Right ventricle myocardium inferior (tissue), 1 donor: ENCODE results near the gene TUBG1. TPM values are rescaled to one million over a fixed set of nuclear protein-coding genes. Genes with fewer than 3 reads are reported as not detected.
"Not testable (repeated sequence)": the region's sequence is repeated elsewhere in the genome, so short reads cannot be mapped to it uniquely, and the experiment has no call there.

Source experiments
- ATAC-seq: fragments of 200-7000 bp; cut with Tn5 transposase; one replicate; pipeline ENCODE4 v1.9.1; 2020; ENCODE audit warnings: mild to moderate bottlenecking, moderate library complexity
- DNase-seq: peaks from one replicate; pipeline ENCODE4 v3.0.0; 2021; ENCODE audit errors: missing footprints
- intact Hi-C: fragments of 100-400 bp; cut with DNase I; formaldehyde crosslinking; loops from one replicate; pipeline ENCODE4 v1.11.0; 2022
- total RNA-seq: library from RNA; stranded (reverse); fragmentation: NEBNext Ultra II Directional; extraction: Animal tissue kit (Norgen Biotek cat#: 25700); gene quantifications from one replicate; pipeline ENCODE4 v1.2.1, GENCODE V29; 2021
- donor health status: DM: no; HTN: yes; CAD: no; lungs with severe emphysema.

TUBG1 gene
- total RNA-seq, 1 donor from 2014 or later: 54.3 TPM

DNA sequence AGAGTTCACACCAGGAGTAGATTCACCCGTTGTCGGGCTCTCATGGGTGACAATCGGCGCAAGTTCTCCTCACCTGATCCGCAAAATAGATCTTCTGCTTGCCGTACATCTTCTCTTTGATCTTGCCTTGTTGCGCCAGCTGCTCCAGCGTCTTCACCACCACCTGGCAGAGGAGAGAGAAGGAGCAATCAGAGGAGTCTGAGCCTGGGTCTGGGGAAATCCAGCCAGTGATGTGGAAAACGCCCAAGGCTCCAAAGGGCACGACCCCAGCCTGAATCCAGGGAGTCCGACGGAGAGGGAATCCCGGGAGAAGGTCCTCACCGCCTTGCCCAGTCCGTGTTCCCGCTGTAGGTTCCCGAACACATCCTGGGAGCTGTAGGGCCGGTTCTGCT is 32.3 kb upstream of the TUBG1 start:
- ATAC-seq (no peak), DNase-seq (no peak)
- intact Hi-C loops: loop anchor here (5.0 to 10.0 kb wide), 2 partner anchors 185 to 248 kb away; partner anchors contain the start of genes BECN1 and RAMP2

DNA sequence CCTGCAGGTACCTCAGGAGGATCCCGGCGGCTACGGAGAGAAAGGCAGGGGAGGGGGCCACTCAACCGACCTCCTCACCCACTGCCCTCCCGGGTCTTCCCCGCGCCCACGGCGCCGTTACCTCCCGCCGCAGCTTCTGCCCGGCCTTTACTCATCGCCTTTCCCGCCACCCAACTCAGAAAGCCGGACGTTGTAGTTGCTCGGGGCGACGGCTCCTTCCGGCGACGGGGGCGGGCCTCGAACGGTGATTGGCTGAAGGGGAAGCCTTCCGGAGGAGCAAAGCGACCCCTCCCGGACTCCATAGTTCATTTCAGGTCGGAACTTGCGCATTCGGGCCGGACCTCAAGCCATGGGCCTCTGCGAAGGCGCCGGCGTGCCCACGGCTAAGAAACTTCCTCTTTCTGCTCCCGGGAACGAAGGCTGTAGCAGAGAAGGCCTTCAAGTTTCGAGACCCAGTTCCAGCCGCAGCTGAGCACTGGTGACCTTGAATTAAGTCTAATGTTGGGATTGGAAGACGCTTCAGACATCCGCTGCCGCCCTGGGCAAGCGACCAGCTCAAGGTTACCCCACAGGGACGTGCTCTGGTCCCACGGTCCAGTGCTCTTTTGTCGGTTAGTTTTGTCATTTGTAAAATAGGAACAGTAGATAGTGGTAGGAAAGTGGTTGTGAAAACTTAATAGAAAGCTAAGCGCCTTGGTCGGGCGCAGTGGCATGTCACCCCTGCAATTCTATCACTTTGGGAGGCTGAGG is 31.8 kb upstream of the TUBG1 start, which contains the start of gene PSMC3IP:
PSMC3IP (minus strand) TSS at position 198 of the 750 bp plus-strand sequence; CDS start at position 155, 43 bp downstream.
- intact Hi-C loops: loop anchor here (2.0 to 10.0 kb wide), 3 partner anchors 101 to 247 kb away; partner anchors contain the start of genes BECN1 and RAMP2

GRCh38 chr17:42578282-42578869 is 31.1 kb upstream of the TUBG1 start:
- ATAC-seq (peak; percentile 78), DNase-seq (peak; percentile 84)
- intact Hi-C loops: loop anchor here (2.0 to 10.0 kb wide), 3 partner anchors 100 to 246 kb away; partner anchors contain the start of genes BECN1 and RAMP2

More for the DNA sequence above, 31.8 kb upstream of the TUBG1 start, which contains the start of gene PSMC3IP:
- ATAC-seq: peak; percentile 95
- DNase-seq: peak; percentile 97

GRCh38 chr17:42579794-42580551 is 29.5 kb upstream of the TUBG1 start:
- intact Hi-C loops: loop anchor here (2.0 to 10.0 kb wide), 3 partner anchors 99 to 245 kb away; partner anchors contain the start of genes BECN1 and RAMP2
- DNase-seq: no peak
- ATAC-seq: no peak

GRCh38 chr17:42581744-42582270 is 27.7 kb upstream of the TUBG1 start:
- DNase-seq (no peak), ATAC-seq (no peak)
- intact Hi-C loops: no loop called here

DNA sequence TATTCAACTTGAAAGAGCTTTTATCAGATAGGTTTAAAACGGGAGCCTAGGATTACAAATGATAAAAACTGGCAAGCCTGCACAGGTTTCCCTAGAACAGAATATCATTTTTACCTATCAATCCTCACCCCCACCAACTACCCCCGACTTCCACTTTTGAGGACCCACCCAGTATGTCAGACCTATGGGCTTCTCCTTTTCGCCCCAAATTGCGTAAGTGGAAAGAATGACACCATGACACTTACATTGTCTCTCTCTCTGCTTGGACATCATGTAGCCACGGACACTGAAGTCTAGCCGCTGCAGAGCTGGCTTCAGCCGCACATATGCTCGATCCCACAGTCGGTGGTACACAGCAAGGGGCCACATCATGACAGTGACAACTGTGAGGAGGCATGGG is 24.6 kb upstream of the TUBG1 start:
- intact Hi-C loops: no loop called here
- DNase-seq (no peak), ATAC-seq (no peak)

DNA sequence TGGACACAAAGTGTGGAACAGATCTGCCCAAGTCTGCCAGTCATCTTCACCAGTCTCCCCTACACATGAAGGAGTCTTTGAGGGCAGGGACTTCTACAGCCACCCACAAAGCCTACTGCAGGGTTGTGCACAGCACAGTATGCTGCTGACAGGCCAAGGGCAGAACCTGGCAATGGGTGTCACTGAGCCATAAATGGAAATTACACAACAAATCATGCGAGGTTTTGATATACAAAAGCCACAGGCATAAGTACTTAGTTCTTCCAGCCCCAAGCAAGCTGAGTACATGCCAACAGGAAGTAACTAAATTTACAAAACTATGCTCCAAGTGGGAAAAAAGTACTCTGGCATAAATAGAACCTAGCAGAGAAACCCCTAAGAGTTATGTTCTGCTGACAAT is 24.1 kb upstream of the TUBG1 start:
- intact Hi-C loops: no loop called here
- peak; percentile 59 for ATAC-seq
- DNase-seq: no peak

DNA sequence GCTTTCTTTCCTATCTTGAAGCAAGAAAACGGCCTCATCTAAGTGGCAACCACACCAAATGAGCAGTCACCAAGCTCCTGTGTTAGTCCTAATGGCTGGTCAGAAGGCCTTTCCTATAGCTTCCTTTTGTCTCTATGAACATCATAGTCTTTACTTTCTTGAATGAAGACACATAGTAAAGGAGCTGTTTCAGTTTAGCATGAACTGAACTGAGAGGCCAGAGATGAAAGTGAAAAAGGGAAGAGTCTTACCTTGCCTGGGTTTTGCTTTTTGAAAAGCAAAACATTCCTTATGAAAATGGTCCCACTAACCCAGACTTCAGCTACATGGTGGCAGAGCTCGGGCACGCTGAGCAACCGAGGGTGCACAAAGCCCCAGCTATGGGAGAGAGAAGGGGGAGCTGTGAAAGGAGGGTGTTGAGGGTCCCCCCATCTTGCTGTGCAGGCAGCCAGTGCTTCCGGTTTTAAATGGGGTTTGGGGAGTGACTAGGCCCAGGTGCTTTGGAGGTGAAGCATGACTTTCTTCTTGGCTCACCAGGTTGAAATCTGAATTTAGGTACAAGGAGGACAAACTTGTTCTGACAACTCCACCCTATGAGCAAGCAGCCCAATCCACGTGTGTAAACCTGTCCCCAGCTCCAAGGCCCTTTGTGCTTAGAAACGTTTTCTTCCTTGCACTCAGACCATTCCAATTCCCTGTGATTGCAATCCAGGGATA is 22.8 kb upstream of the TUBG1 start:
- no peak for DNase-seq
- ATAC-seq: no peak
- intact Hi-C loops: no loop called here

GRCh38 chr17:42590886-42591285 is 18.6 kb upstream of the TUBG1 start:
- intact Hi-C loops: no loop called here
- ATAC-seq: no peak

DNA sequence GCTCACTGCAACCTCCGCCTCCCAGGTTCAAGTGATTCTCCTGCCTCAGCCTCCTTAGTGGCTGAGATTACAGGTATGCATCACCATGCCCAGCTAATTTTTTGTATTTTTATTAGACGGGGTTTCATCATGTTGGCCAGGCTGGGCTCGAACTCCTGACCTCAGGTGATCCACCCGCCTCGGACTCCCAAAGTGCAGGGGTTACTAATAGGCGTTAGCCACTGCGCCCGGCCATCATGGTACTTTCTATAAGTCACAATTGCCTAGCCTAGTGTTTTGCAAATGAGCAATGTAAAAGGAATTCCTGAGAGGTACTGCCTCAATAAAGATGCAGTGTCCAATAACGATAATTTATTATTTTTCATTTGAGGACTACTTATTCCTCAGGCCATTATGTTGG is 18.1 kb upstream of the TUBG1 start:
- ATAC-seq: no peak
- intact Hi-C loops: no loop called here

More at GRCh38 chr17:42590886-42591285, 18.6 kb upstream of the TUBG1 start:
- DNase-seq: no peak

GRCh38 chr17:42596386-42596785 is 13.1 kb upstream of the TUBG1 start:
- no peak for ATAC-seq
- no peak for DNase-seq
- intact Hi-C loops: no loop called here

More for the DNA sequence above, 18.1 kb upstream of the TUBG1 start:
- DNase-seq: no peak

GRCh38 chr17:42598905-42599304 is 10.6 kb upstream of the TUBG1 start:
- intact Hi-C loops: no loop called here
- ATAC-seq (peak; percentile 76), DNase-seq (no peak)

DNA sequence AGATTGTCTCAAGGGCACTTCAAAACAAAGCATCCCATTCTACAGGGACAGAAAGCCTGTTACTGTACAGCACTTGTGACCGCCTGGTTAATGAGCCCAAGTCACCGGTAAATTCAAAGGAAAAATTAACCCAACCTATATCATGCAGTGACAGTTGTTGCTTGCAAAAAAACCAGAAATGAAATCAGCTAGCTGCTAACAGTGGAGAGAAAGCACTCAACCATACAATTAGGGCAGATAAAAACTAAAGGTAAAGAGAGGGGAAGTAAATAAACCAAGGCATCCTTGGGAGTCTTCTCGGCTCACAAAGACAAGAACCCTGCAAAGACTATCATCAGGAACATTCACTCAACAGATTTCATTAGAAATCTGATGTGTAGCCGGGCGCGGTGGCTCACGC is 6.2 kb upstream of the TUBG1 start:
- DNase-seq (no peak), ATAC-seq (no peak)
- intact Hi-C loops: no loop called here

GRCh38 chr17:42607769-42608168 is 1.7 kb upstream of the TUBG1 start:
- ATAC-seq (no peak), DNase-seq (no peak)
- intact Hi-C loops: loop anchor here (2.0 to 5.0 kb wide), 2 partner anchors 40 to 71 kb away; partner anchors contain the start of gene MLX

- peak; percentile 61 for ATAC-seq
- intact Hi-C loops: loop anchor here (2.0 to 5.0 kb wide), 2 partner anchors 41 to 70 kb away; partner anchors contain the start of gene MLX
- peak; percentile 72 for DNase-seq
Measured at GRCh38 chr17:42608305-42609181, 940 bp upstream of the TUBG1 start.

DNA sequence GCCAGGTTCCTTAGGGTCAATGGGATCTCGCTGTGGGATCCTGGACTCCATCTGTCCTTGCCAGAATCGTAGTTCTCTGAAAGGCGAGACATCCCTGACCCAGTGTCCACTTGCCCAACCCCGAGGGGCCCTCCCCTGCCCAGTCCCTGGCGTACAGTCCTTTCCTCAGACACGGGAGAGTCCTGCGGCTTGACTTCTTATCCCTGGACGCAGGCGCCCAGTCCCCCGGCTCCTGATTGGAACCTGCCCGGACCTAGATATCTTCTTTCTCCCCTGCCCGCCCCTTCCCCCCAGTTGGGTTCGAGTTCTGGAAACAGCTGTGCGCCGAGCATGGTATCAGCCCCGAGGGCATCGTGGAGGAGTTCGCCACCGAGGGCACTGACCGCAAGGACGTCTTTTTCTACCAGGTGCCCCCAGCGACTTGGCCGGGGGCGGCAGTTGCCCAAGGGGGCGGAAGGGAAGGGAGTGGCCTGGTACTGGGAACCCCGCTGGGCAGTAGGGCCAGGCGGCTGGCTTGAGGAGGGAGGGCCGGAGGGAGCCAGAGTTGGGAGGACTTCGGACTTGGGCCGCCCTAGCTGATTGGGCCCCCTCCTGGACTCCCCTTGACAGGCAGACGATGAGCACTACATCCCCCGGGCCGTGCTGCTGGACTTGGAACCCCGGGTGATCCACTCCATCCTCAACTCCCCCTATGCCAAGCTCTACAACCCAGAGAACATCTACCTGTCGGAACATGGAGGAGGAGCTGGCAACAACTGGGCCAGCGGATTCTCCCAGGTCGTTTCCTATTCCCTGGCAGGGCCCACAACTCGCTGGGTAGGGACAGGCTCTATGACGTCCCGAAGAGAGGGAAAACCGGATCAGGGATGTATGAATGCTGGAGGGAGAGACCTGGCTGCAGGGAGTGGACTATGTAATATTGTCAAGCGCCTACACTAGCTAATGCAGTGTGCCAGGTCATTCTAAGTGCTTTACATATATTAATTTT is 625 bp downstream of the TUBG1 start:
- ATAC-seq: peak; percentile 24
- intact Hi-C loops: loop anchor here (2.0 to 5.0 kb wide), 2 partner anchors 43 to 69 kb away; partner anchors contain the start of gene MLX
- not testable (repeated sequence) for DNase-seq
